Glutamatergic neuron (in vitro differentiated cells): ENCODE data around the gene NCOA4. TPM values are rescaled to one million over a fixed set of nuclear protein-coding genes. Genes with fewer than 3 reads are reported as not detected.

Experiments
- DNase-seq: peaks from one replicate; pipeline ENCODE4 v3.0.0; 2022
- H3K27ac Mint-ChIP-seq: one replicate; pipeline ENCODE4 v1.8.0; 2020; ENCODE audit warnings: mild to moderate bottlenecking, mixed read lengths, inconsistent platforms; ENCODE audit not compliant: unreplicated experiment
- H3K27me3 Mint-ChIP-seq: one replicate; pipeline ENCODE4 v1.8.0; 2020; ENCODE audit warnings: mild to moderate bottlenecking, moderate library complexity, mixed read lengths, inconsistent platforms; ENCODE audit not compliant: unreplicated experiment
- H3K36me3 Mint-ChIP-seq: one replicate; pipeline ENCODE4 v1.8.0; 2020; ENCODE audit warnings: mild to moderate bottlenecking, mixed read lengths, inconsistent platforms; ENCODE audit not compliant: unreplicated experiment
- H3K4me1 Mint-ChIP-seq: one replicate; pipeline ENCODE4 v1.8.0; 2020; ENCODE audit warnings: mild to moderate bottlenecking, low read depth, mixed read lengths, inconsistent platforms; ENCODE audit not compliant: unreplicated experiment
- H3K4me3 Mint-ChIP-seq: one replicate; pipeline ENCODE4 v1.8.0; 2020; ENCODE audit warnings: mild to moderate bottlenecking, mixed read lengths, inconsistent platforms; ENCODE audit not compliant: unreplicated experiment
- H3K9me3 Mint-ChIP-seq: one replicate; pipeline ENCODE4 v1.8.0; 2020; ENCODE audit warnings: mild to moderate bottlenecking, moderate library complexity, mixed read lengths, inconsistent platforms; ENCODE audit not compliant: unreplicated experiment
- CTCF ChIP-seq: fragments of 200-600 bp; sonication (generic); IDR thresholded peaks from one replicate; pipeline ENCODE4 v1.5.0; 2021; ENCODE audit not compliant: partially characterized antibody, unreplicated experiment
- total RNA-seq: library from RNA; stranded (reverse); fragmentation: NEBNext Ultra II Directional; extraction: Animal tissue kit (Norgen Biotek cat#: 25700); gene quantifications from one replicate; pipeline ENCODE4 v1.2.1, GENCODE V29; 2021; ENCODE audit not compliant: unreplicated experiment

The NCOA4 gene
- total RNA-seq, 1 donor from 2014 or later = 90.5 TPM

GRCh38 chr10:46025406-46025805 is 5.0 kb downstream of the NCOA4 start:
- no peak for DNase-seq
- peak overlapping the region; percentile 48 for H3K4me3 Mint-ChIP-seq
- TF ChIP-seq CTCF = no peak
- peaks cover 8% of the 10 kb centered on the region for H3K9me3 Mint-ChIP-seq
- peak overlapping the region; percentile 87 for H3K27ac Mint-ChIP-seq
- peaks cover 36% of the 10 kb centered on the region for H3K4me1 Mint-ChIP-seq
- H3K36me3 Mint-ChIP-seq = no peaks in the 10 kb centered on the region
- peaks cover 2% of the 10 kb centered on the region for H3K27me3 Mint-ChIP-seq

- H3K4me1 Mint-ChIP-seq = peaks cover 37% of the 10 kb centered on the region
Measured at GRCh38 chr10:46024948-46025347, 5.5 kb downstream of the NCOA4 start.

GRCh38 chr10:46022978-46023702 is 7.3 kb downstream of the NCOA4 start:
- Mint-ChIP-seq H3K36me3 (no peaks in the 10 kb centered on the region), H3K4me1 (peaks cover 36% of the 10 kb centered on the region), H3K27ac (peak overlapping the region; percentile 69), H3K9me3 (peaks cover 3% of the 10 kb centered on the region), H3K4me3 (peak overlapping the region; percentile 87), H3K27me3 (peaks cover 2% of the 10 kb centered on the region)
- no peak for TF ChIP-seq CTCF
- peak; percentile 95 for DNase-seq

More at GRCh38 chr10:46024948-46025347, 5.5 kb downstream of the NCOA4 start:
- peak overlapping the region; percentile 48 for H3K4me3 Mint-ChIP-seq
- H3K9me3 Mint-ChIP-seq = peaks cover 7% of the 10 kb centered on the region
- H3K36me3 Mint-ChIP-seq = no peaks in the 10 kb centered on the region
- TF ChIP-seq CTCF = no peak
- peak overlapping the region; percentile 87 for H3K27ac Mint-ChIP-seq
- peaks cover 2% of the 10 kb centered on the region for H3K27me3 Mint-ChIP-seq
- DNase-seq = no peak

- peaks cover 3% of the 10 kb centered on the region for H3K9me3 Mint-ChIP-seq
- H3K27me3 Mint-ChIP-seq = peaks cover 2% of the 10 kb centered on the region
- H3K4me3 Mint-ChIP-seq = no peak overlapping the region
- peaks cover 27% of the 10 kb centered on the region for H3K4me1 Mint-ChIP-seq
- no peak for DNase-seq
- TF ChIP-seq CTCF = no peak
- H3K27ac Mint-ChIP-seq = no peak overlapping the region
- H3K36me3 Mint-ChIP-seq = no peaks in the 10 kb centered on the region
Measured at GRCh38 chr10:46020344-46020657, 10.1 kb downstream of the NCOA4 start.

- no peak for DNase-seq
- Mint-ChIP-seq H3K4me1 (peaks cover 25% of the 10 kb centered on the region), H3K27ac (peak overlapping the region; percentile 4), H3K9me3 (peaks cover 3% of the 10 kb centered on the region), H3K36me3 (no peaks in the 10 kb centered on the region), H3K27me3 (peaks cover 2% of the 10 kb centered on the region), H3K4me3 (no peak overlapping the region)
- no peak for TF ChIP-seq CTCF
Measured at GRCh38 chr10:46019569-46020343, 10.7 kb downstream of the NCOA4 start.
